GM19035 (cell line): Measurements from ENCODE around the gene HIRA.
"Not testable (repeated sequence)": the region's sequence is repeated elsewhere in the genome, so short reads cannot be mapped to it uniquely, and the experiment has no call there.

Experiments
- ATAC-seq: cut with Tn5 transposase; IDR thresholded peaks from one replicate; pipeline ENCODE4 v1.9.1; 2021; ENCODE audit not compliant: unreplicated experiment

Gene HIRA

DNA sequence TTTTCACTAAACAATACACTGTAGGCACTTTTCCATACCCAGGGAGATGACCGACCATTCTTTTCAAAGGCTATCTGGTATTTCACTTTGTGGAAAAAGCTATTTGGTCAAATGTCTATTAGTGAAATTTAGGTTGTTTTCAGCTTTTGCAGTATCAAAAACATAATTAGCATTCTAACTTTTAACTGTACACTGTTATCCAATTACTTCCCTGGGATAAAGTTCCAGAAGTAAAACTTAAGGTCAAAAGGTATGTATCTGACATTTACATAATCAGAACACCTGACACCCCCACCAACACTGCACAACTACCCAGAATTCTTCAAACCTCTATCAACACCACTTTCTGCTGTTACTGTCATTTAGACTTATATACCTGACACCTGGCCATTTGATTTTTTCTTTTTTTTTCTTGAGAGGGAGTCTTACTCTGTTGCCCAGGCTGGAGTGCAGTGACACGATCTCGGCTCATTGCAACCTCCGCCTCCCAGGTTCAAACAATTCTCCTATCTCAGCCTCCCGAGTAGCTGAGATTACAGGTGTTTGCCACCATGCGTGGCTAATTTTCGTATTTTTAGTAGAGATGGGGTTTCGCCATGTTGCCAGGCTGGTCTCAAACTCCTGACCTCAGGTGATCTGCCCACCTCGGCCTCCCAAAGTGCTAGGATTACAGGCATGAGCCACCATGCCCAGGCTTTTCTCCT, 13.9 kb upstream of the HIRA start:
- not testable (repeated sequence) for ATAC-seq

DNA sequence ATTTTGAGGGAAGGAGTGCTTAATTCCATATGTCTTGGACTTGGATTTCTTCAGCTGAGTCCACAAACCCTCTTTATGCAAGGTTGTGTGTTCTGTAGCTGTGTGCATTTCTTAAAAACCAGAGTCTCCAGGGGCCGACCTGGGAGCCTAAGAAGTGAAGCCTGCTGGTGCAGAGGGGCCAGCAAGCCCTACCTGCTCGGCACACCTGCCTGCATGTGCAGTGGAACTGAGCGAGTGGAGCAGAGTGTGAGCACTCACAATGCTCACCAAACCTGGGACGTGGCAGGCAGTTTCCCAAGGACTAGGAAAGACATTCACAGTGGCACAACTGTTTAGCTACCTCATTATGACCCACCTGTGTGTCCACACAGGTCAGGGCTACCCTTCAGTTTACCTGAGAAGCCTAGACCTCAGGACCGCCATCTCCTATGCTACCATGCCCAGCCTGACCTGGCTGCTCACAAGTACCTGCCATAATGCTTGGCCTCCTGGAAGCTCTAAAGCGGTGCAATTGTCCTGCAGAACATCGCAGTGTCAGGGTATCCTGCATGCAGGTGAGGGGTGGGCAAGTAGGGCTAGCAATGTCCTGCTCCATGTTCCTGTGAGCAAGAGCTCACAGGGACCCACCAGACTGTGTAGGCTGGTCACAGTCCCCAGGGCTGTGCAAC, 12.1 kb upstream of the HIRA start:
- no peak for ATAC-seq

DNA sequence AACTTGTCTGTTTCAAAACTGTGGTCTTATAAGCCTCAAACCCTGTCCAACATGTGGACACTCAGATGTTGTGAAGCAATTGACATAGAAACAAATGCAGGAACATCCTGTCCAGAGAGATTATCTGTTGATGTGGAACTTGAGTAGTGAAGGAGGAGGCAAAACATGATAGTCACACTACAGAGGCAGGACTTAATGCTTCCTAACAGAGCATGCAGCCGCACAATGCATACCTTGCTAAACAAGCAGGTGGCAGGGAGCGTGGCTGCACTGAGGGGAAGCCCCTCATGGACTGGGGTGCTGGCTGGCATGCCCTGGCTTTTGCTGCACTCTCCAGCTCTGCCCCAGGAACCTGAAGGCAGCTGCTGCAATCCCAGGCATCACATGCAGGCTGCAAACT, 10.6 kb upstream of the HIRA start:
- ATAC-seq: no peak

DNA sequence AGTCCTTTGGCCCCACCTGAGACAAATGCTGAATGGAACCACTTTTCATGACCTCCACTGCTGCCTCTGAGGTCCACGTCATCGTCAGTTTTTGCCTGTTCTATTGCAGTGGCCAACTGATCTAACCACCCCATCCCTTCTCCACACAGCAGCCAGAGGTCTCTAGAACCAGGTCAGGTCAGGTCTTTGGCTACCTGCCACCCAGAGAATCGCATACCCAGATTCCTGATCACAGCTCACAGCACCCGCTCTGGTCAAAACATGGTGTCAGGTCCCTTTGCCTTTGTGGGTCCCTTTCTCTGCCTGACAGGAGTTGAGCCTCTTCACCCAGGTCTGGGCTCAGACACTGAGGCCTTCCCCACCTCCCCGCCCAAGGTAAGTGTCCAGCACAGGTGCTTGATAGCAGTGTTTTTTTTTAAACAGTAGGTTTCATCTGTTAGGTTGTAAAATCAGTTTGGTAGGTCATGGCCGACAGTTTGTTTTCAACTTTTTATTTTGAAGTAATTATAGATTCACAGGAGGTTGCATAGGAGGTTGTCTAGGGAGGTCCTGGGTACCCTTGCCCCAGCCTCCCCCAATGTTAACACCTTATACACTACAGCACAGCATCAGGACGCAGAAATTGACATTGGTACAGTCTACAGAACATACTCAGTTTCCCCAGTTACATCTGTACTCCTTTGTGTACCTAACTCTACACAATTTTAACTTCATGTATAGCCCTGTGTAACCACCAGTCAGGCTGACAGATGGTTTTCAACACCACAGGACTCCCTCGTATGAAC, 9.1 kb upstream of the HIRA start:
- ATAC-seq: no peak

DNA sequence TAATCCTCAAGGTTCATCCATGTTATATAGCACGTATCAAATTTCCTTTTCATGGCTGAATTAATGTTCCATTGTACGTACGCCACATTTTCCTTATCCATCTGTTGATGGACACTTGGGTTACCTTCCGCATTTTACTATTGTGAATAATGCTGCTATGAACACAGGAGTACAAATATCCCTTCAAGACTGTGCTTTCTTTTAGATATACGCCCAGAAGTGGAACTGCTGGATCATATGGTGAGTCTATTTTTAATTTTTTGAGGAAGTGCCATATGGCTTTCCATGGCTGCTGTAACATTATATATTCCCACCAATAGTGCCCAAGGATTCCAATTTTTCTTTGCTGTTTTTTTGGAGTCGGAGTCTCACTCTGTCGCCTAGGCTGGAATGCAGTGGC, 6.8 kb upstream of the HIRA start:
- ATAC-seq: no peak

DNA sequence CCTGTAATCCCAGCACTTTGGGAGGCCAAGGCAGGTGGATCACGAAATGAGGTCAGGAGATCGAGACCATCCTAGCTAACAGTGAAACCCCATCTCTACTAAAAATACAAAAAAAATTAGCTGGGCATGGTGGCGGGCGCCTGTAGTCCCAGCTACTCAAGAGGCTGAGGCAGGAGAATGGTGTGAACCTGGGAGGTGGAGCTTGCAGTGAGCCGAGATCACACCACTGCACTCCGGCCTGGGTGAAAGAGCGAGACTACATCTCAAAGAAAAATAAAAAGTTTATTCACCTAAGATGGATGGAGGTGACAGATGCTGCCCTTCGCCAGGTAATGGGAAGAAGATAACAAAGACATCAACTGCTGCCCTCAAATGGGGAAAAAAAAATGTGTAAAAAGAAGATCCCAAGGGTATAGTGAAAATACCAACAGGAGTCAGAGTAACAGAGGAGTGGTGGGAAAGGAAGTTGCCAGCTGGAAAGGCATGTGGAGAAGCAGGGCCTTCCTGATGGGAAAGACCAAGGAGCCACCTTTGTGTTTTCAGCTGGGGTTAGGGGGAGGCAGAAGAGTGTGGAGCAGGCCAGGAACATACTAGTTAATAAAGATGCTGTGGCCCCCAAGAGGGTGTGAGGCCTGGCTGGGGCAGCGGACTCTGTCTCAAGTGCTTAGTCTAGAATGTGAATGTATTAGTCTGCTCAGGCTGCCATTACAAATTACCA, 5.1 kb upstream of the HIRA start:
- not testable (repeated sequence) for ATAC-seq

DNA sequence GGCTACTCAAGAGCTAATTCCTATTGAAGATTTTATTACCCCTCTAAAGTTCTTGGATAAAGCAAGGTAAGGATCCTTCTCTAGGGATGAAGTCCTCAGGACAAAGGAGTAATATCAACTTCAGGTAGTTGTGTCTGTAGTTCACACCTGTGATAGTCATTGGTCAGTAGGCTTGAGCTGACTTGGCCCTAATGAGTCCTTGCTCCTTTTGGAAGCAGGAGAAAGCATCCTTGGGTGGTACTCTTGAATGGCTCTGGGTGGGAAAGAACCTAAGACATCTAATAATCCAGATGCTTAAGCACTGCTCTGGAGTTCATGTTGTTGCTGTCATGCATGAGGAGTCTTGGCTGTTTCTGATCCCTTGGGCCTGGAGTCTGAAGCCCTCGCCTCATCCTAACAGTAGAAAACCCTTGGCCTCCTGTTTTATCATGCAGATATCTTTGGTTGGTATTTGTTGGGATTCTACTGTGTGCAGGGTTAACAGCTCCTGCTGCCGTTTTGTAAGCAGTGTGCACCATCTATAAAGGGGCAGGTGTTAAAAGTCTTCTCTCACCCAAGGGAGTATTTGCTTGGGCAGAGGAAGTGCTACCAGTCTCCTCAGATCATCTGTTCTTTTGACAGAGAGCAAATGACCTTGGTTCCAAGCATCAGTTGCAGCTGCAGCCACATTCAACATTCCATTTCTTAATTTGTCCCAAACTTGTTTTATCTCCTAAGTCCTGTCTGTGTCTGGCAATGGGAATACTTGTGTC, 3.5 kb upstream of the HIRA start:
- no peak for ATAC-seq

DNA sequence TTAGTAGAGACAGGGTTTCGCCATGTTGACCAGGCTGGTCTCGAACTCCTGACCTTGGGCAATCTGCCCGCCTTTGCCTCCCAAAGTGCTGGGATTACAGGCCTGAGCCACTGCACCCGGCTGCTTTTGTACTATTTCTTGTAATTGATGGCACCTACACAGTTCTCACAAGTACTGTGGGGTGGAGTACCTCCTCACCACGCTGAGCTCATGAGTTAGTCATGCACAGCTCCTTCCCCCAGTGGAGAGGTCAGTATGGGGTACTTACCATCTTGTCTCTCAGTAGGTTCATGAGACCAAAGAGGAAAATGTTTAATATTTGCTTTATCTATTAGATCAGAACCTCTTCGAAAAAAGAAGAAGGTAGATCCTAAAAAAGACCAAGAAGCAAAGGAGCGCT, 2.9 kb upstream of the HIRA start:
- no peak for ATAC-seq

DNA sequence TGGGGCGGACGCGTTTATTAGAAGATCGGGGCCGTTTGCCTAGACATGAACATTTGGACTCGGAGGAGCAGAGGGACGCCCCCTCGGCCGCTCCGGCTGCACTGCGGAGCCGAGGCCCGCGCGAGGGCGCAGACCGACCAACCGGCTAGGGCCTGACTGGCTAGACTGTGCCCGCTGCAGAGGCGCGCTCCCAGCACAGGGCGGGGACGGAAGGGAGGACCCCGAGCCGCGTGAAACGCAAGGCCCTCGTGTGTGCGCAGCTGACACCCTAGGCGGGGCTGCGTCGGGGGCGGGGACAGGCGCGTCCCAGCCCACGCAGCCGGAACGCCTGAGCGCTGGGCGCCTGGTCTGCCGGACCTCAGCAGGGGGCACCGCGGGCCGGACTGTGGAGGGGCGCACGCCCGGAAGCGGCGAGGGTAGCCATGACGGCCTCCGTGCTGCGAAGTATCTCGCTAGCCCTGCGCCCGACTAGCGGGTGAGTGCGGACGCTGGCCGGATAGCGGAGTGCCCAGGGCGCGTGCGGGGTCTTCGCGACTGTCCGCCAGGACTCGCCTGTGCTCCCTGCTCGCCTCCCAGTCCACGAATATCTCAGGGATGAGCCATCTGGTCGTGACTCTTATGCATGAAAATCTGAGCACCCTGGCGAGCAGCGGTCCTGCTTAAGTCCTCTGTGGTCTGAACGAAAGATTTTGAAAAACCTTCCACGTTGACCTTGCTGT, 759 bp upstream of the HIRA start, which contains the start of gene MRPL40:
TSS of gene MRPL40 (plus strand) at position 413 of the 719 bp plus-strand sequence. CDS start at position 423, 10 bp downstream.
- ATAC-seq: peak; percentile 78

DNA sequence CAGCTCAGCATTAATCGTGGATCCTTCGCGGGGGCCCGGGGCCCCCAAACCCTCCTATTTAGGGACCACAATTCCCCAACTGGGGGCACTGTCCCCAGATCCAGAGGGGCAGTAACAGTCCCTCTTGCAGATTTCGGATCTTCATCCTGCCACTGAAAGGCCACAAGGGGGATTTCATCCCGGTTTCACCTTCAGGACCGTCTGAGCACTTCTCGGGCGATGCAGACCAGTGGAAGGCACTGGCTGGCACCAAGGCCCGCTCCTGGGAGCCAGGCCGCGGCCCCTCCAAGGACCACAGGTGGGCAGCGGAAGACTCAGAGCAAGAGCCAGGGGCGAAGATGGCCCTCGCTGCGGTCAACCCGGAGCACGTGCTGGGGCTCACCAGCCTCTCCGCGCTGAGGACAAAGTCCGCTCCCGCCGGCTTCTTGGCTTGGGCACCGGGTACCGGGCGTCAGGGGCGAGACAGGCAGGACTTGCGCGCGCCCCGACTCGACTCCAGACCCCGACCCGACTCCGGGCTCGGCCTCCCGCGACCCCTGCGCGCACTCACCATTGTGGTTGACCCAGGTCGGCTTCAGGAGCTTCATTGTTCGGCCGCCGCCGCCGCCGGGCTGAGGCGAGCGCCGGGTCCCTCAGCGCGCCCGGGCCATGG, 517 bp downstream of the HIRA start:
- peak; percentile 7 for ATAC-seq

DNA sequence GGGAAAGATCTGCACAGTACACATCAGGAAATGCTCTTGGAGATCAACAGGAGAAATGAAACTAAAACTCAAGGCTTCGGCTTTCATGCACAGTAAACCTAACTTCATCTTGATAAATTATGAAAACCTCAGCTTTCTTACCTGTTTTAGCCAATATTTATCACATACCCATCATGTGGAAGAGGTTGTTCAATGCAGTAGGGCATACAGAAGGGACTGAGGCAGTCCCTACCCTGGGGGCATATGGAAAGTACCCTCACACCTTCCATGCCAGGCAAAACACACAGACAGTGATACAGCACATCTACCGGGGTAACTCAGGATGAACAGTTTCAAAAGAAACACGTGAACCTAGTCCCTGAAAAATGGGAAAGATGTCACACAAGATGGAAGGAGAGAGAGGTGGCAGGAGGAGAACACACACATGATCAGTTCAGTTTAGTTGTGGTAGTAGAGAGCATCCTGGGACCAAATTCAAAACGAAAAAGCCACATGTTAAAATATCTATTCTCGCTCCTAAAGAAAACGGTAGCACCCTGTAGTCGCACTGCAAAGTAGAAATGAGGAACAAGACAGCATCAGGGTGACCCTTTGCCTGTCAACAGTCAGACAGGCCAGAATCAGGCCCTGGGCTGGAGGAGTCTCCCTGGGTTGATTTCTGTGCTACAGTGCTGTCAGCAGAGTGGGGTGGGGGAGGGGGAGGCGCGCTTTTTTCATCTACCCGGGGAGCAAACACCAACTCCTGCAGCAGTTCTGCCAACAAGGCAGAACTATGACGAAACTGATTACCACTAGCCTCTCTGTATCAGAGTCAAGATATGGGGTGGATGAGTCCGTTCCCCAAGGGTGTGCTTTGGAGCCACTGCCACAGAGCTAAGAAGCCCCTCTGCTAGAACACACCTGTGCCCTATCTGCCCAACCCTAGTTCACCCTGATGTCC, 1.3 kb downstream of the HIRA start:
- no peak for ATAC-seq

DNA sequence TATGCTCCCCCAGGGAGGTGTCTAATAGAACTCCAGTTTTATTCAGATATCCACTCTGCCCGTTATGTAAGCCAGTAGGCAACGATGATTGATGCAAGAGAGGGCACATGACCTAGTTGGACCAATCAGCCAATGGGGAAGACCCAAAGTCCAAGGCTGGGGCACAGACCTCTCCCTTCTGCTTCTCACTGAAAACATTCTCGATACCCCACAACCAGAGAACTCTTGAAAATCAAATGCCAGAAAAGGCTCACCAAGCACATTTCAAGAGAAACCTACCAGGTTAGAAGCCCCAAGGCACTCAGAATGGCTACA, 7.4 kb downstream of the HIRA start:
- ATAC-seq: no peak

DNA sequence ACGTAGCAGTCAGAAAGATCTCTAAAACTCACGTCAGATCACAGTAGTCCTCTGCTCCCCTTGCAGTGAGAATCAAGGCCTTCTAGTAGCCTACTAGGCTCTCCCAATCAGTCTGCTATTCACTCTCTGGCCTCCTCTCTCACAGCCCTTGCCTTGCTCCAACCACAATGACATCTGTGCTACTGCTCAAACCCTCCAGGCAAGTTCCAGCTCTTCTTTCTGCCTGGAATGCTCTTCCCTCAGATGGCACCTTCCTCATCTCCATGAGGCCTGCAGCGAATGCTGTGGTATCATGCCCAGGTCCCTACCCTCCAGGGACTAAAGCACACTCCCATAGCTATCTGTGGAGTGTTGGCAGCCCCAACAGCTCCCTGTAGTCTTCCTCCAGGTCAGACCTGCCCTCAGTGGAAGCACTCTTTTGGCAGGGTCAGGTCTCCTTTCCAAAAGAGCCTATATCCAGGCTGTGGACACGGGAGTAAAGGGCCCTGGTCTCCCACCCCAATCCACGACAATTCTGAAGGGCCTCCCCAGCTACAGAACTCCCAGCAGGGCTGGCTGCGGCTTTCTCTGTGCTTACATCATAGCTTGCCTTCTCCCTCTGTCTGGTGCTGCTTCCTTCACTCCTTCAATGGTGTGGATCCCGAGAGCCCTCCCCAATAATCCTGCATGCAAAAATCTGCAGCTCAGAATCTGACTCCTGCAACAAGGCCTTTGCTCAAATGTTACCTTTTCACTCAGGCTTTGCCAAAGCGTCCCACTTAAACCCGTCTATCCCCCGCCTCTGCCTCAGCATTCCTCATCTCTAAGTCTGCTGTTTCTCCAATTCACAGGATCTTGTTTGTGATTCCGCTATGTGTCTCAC, 8.9 kb downstream of the HIRA start:
- ATAC-seq: no peak

DNA sequence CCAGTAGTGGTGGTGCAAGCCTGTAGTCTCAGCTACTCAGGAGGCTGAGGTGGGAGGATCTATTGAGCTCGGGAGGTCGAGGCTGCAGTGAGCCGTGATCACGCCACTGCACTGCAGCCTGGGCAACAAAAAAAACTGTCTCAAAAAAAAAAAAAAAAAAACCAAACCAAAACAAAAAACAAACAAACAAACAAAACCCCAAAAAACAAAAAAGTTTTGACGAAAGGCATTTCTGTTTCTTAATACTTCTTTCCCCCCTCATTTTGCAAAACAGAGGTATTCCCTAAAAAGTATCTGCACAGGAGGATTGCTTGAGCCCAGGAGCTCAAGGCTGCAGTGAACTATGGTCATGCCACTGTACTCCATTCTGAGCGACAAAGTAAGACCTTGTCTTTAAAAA, 11.2 kb downstream of the HIRA start:
- no peak for ATAC-seq

DNA sequence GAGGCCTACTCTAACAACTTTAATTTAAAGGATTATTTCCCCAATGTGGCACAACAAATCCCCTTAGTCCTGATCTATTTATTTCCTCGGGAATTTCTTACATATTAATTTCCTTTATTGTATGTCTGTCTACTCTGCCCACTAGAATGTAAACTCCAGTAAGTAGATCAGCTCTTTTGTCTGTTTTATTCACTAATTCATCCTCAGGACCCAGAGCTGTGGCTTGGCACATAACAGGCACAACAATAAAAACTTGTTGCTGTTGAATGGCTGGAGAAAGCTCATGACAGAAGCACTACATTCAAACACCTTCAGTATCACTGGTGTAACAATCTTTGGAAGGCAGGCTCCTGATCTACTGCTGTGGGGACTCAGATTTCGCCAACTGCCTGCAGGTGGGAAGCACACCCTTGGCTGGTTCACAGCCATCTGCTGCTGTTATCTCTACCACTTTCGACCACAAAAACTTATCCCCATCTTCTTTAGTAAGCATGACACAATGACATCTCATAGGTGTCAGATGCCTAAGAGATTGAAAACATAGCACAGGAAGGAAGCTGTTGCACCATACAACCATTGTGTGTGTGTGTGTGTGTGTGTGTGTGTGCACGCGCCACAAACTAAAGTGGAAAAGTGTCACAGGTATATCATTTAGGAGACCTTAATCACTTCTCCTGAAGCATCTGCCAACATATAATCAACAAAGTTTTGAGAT, 11.9 kb downstream of the HIRA start:
- no peak for ATAC-seq

DNA sequence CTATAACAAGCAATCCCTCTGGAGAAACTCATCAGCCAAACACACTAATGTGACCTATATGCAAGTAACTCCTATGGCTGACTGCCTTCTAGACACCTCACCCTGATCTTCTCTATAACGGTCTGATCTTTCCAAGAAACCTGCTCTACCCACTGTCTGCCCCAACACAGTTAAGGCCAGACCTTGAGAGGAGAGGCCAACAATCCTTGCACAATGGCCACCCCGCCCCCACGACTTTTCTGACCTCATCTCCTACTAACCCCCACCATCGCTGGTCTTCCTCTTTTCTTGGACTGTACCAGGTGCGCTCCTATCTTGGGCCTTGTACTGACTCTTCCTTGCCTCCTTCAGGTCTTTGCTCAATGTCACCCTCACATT, 12.5 kb downstream of the HIRA start:
- ATAC-seq: no peak

DNA sequence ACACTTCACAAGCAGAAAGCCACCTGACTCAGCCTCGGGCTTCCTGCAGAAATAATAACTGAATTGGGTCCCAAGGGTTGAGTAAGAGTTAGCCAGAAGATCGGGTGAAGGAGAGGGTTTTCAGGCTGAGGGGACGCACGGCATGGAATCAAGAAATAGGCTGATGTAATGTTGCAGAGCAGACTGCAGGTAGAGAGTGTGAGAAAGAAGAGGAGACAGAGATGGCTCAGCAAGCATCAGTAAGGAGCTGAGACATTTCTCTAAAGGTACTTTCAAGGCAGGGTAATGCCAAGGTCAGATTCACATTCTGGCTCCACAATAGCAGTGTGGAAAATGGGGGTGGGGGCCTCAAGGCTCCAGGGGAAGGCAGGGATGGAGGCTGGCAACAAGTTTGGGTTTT, 18.6 kb downstream of the HIRA start:
- no peak for ATAC-seq
